Prostate gland (tissue), 2 donors: ENCODE measurements around the gene TRAF3. TPM values are rescaled to one million over a fixed set of nuclear protein-coding genes. Genes with fewer than 3 reads are reported as not detected.
"Not testable (repeated sequence)": the region's sequence is repeated elsewhere in the genome, so short reads cannot be mapped to it uniquely, and the experiment has no call there.

ENCODE experiments used
- DNase-seq: peaks from one replicate; pipeline ENCODE4 v3.0.0-alpha.2; 2019; ENCODE audit warnings: low spot score
- H3K27ac ChIP-seq, 2 donors: fragments of 200-600 bp; sonication (generic); 2 replicates each; pipeline ENCODE4 v1.5.1; 2017 to 2019
- H3K27me3 ChIP-seq: fragments of 200-600 bp; sonication (generic); replicated peaks from 2 replicates; pipeline ENCODE4 v1.5.1; 2019; ENCODE audit not compliant: insufficient read depth
- H3K36me3 ChIP-seq, 2 donors: fragments of 200-600 bp; sonication (generic); 1 replicate in 1 of 2; 2 replicates in 1 of 2; pipeline versions ENCODE4 v1.5.1 to v1.8.1; 2017 to 2019
- H3K4me1 ChIP-seq: fragments of 200-600 bp; sonication (generic); replicated peaks from 2 replicates; pipeline ENCODE4 v1.5.1; 2019
- H3K4me3 ChIP-seq, 2 donors: fragments of 200-600 bp; sonication (generic); 2 replicates each; pipeline ENCODE4 v1.5.1; 2017 to 2019
- H3K9me3 ChIP-seq: fragments of 200-600 bp; sonication (generic); 2 replicates; pipeline ENCODE4 v1.5.1; 2017
- CTCF ChIP-seq, 4 experiments: fragments of 200-600 bp in 2 of 4; fragments of 450-650 bp in 2 of 4; sonication (generic) in 2 of 4; IDR thresholded peaks; 1 replicate in 3 of 4; 2 replicates in 1 of 4; pipeline ENCODE4 v1.5.1; 2016 to 2019; ENCODE audit warnings: antibody characterized with exemption in 4 of 4, mild to moderate bottlenecking in 2 of 4, moderate library complexity in 2 of 4
- POLR2A ChIP-seq: fragments of 450-650 bp; IDR thresholded peaks from one replicate; pipeline ENCODE4 v1.6.1; 2016; ENCODE audit warnings: antibody characterized with exemption, mild to moderate bottlenecking
- POLR2AphosphoS5 ChIP-seq: sonication (generic); formaldehyde crosslinking; IDR thresholded peaks from one replicate; pipeline ENCODE4 v1.6.1; 2017; ENCODE audit warnings: antibody characterized with exemption
- WGBS: methylation state at CpG from one replicate; pipeline ENCODE4 v1.1.5; 2018; 5-methylcytosine and 5-hydroxymethylcytosine counted together
- intact Hi-C: fragments of 100-400 bp; cut with DNase I; formaldehyde crosslinking; loops from one replicate; pipeline ENCODE4 v1.14.2; 2022
- total RNA-seq, 2 donors: library from RNA; depleted of rRNA; stranded (reverse); fragments of >200 nt; gene quantifications; one replicate each; pipeline ENCODE4 v1.1.0, GENCODE V29; 2016

Gene TRAF3
- total RNA-seq, 2 donors from 2014 or later: 8.3 to 22.0 TPM

- H3K4me3 ChIP-seq: no peak overlapping the region
- WGBS: 73% methylated on average over 2 of the region's 2 CpGs
- DNase-seq: no peak
- no peaks in the 10 kb centered on the region for H3K9me3 ChIP-seq
- H3K4me1 ChIP-seq: no peaks in the 10 kb centered on the region
- H3K27me3 ChIP-seq: no peaks in the 10 kb centered on the region
- TF ChIP-seq CTCF (IDR thresholded peaks at IDR 0.05): no peak
- no peak for TF ChIP-seq POLR2A
- TF ChIP-seq POLR2AphosphoS5: no peak
- no peak overlapping the region for H3K27ac ChIP-seq
- intact Hi-C loops: no loop called here
- H3K36me3 ChIP-seq: no peaks in the 10 kb centered on the region
These were observed 80.2 kb downstream of the TRAF3 start for GRCh38 chr14:102857444-102857843.

- no peaks in the 10 kb centered on the region for H3K27me3 ChIP-seq
- H3K9me3 ChIP-seq: no peaks in the 10 kb centered on the region
- H3K4me1 ChIP-seq: no peaks in the 10 kb centered on the region
- 90% methylated on average over 1 of the region's 1 CpG for WGBS
- no peak overlapping the region for H3K4me3 ChIP-seq
- no peak for DNase-seq
- no peak overlapping the region for H3K27ac ChIP-seq
- intact Hi-C loops: no loop called here
- H3K36me3 ChIP-seq: no peaks in the 10 kb centered on the region
- no peak for TF ChIP-seq POLR2AphosphoS5
- TF ChIP-seq POLR2A: no peak
- no peak for TF ChIP-seq CTCF (IDR thresholded peaks at IDR 0.05)
These were observed 82.7 kb downstream of the TRAF3 start for GRCh38 chr14:102859911-102860310.

GRCh38 chr14:102862154-102862773 lies 85.0 kb downstream of the TRAF3 start:
- Histone ChIP-seq H3K4me3 (no peak overlapping the region), H3K27me3 (no peaks in the 10 kb centered on the region), H3K4me1 (no peaks in the 10 kb centered on the region), H3K9me3 (no peaks in the 10 kb centered on the region), H3K27ac (no peak overlapping the region), H3K36me3 (no peaks in the 10 kb centered on the region)
- DNase-seq: no peak
- 93% methylated on average over 3 of the region's 3 CpGs for WGBS
- intact Hi-C loops: no loop called here
- no peak for TF ChIP-seq CTCF (IDR thresholded peaks at IDR 0.05)

- H3K27me3 ChIP-seq: no peaks in the 10 kb centered on the region
- H3K4me3 ChIP-seq: no peak overlapping the region
- H3K27ac ChIP-seq: no peak overlapping the region
- WGBS: 89% methylated on average over 3 of the region's 3 CpGs
- intact Hi-C loops: no loop called here
- no peaks in the 10 kb centered on the region for H3K9me3 ChIP-seq
- no peak for DNase-seq
- H3K4me1 ChIP-seq: no peaks in the 10 kb centered on the region
- no peaks in the 10 kb centered on the region for H3K36me3 ChIP-seq
- TF ChIP-seq POLR2AphosphoS5 (no peak), CTCF (IDR thresholded peaks at IDR 0.05) (no peak), POLR2A (no peak)
These were observed 86.1 kb downstream of the TRAF3 start for GRCh38 chr14:102863381-102863780.

- 95% methylated on average over 4 of the region's 4 CpGs for whole genome bisulfite sequencing
- H3K4me1 ChIP-seq, DNase-seq, H3K4me3 ChIP-seq, intact Hi-C loops, H3K27me3 ChIP-seq, H3K27ac ChIP-seq, H3K36me3 ChIP-seq, H3K9me3 ChIP-seq: not testable (repeated sequence)
These were observed 88.7 kb downstream of the TRAF3 start for GRCh38 chr14:102865916-102866315.
